Erythroblast (primary cell): ENCODE data around the gene YIPF6.
"Not testable (repeated sequence)": the region's sequence is repeated elsewhere in the genome, so short reads cannot be mapped to it uniquely, and the experiment has no call there.

ENCODE experiments used
- DNase-seq, 2 experiments: peaks; one replicate each; lab custom pipeline; 2025; lab: John Stamatoyannopoulos, UW
- GATA1 ChIP-seq: IDR thresholded peaks from 2 replicates; pipeline ENCODE4 v1.6.1; 2011; ENCODE audit warnings: low read depth, mild to moderate bottlenecking, control low read depth, low read length, moderate library complexity
- POLR2A ChIP-seq: IDR thresholded peaks from 2 replicates; pipeline ENCODE4 v1.6.1; 2011; ENCODE audit warnings: mild to moderate bottlenecking, low read length

YIPF6 gene, protein sequence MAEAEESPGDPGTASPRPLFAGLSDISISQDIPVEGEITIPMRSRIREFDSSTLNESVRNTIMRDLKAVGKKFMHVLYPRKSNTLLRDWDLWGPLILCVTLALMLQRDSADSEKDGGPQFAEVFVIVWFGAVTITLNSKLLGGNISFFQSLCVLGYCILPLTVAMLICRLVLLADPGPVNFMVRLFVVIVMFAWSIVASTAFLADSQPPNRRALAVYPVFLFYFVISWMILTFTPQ

DNA sequence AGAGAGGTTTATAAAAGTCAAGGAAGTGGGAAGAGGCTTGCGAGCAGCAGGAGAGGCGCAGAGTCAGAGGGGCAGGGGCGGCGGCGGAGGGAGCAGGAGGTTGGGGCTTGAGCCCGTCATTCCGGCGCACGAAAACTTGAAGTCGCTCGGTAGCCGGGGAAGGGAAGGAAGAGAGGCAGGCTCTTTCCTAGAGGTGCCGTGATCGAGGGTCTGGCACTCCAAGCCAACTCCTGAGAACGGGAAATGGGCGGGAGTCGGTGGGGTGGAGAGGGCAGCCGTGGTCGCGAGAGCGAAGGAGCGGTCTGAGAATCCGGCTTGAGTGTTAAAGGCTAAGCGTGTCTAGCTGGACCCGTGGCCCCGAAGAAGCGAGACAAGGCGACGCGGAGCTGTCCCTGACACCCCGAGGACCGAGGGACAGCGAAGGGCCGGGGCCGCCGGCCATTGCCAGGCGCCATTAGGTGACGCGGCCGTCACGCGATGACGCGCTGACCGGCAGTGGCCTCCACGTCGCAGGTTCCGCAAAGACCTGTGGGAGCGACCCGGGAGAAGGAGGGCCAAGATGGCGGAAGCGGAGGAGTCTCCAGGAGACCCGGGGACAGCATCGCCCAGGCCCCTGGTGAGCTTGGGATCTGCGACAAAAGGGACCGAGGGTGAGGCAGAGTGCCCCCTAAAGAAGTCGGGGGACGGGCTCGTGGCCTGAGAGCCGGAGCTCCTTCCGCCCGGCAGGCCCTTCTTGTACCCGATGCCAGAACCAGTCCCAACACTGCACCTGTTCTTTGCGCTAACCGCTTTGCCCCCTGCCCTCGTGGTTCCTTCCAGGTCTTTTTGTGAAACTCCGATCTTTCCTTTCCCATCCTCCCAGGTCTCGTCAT lies at the start of gene YIPF6:
TSS of gene YIPF6 (plus strand) at position 544 of the 872 bp plus-strand sequence. CDS start at position 560, 16 bp downstream.
- TF ChIP-seq GATA1 (no peak), POLR2A (peak; percentile 98)
- peak; percentile 86 to 89 for DNase-seq

DNA sequence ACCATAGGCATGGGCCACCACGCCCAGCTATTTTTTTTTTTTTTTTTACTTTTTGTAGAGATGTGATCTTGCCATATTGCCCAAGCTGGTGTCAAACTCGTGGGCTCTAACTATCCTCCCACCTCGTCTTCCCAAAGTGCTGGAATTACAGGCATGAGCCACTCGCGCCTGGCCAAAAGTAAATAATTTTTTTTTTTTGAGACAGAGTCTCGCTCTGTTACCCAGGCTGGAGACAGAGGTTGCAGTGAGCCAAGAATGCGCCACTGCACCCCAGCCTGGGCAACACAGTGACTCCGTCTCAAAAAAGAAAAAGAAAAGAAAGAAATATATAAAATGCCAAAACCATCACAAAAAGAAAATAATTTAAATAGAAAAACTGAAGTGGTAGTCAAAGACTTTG lies 47.1 kb upstream of the YIPF6 start:
- TF ChIP-seq POLR2A (no peak), GATA1 (no peak)
- DNase-seq = no peak

DNA sequence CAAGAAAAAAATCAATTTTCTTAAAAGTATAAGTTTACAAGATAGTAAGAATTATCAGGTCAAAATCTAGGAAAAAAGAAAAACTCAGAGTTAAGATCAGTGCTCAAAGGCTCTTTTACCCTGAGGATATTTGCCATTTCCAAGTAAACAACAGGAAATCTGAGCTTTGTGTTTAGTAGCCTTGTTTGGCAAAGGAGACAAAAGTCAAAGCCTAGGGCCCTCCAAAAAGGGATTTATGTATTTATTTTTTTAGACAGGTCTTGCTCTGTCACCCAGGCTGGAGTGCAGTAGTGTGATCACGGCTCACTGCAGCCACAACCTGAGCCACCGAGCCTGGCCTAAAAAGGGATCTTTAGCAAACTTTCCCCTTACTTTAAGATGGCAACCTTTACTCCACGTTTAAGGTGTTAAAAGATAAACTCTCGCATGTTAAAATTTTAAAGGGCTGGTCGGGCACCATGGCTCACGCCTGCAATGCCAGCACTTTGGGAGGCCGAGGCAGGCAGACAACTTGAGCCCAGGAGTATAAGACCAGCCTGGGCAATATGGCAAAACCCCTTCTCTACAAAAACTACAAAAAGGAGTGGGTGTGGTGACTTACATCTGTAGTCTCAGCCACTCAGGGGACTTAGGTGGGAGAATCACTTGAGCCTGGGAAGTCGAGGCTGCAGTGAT lies 44.2 kb upstream of the YIPF6 start:
- DNase-seq = no peak
- TF ChIP-seq POLR2A (no peak), GATA1 (no peak)

DNA sequence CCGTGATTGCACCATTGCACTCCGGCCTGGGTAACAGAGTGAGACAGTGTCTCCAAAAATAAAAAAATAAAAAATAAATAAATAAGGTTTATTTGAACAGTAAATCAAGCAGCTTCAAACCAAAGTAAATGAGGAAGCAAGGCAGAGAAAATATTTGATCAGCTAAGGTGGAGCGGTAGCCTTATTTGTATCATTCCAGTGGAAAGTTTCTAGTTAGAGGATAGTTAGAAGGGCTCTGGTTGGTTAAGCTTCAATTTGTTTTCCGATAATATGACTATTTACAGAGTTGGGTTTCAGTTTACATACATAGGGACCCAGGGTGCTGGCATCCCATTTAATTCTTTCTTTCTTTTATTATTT lies 43.7 kb upstream of the YIPF6 start:
- TF ChIP-seq GATA1 (no peak), POLR2A (no peak)
- no peak for DNase-seq

DNA sequence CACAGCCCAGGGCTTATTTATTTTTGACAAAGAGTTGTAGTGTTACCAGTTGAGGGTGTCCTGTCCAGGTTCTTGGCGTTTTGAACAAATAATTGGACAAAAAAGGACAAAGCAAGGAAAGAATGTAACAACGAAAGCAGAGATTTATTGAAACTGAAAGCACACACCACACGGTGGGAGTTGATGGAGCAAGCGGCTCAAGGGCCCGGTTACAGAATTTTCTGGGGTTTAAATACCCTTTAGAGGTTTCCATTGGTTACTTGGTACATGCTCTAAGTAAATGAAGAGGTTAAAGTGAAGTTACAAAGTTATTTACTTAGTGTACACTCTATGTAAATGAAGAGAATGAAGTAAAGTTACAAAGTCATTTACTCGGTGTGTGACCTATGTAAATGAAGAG lies 37.8 kb upstream of the YIPF6 start:
- TF ChIP-seq POLR2A = no peak
- TF ChIP-seq GATA1 = no peak
- no peak for DNase-seq

DNA sequence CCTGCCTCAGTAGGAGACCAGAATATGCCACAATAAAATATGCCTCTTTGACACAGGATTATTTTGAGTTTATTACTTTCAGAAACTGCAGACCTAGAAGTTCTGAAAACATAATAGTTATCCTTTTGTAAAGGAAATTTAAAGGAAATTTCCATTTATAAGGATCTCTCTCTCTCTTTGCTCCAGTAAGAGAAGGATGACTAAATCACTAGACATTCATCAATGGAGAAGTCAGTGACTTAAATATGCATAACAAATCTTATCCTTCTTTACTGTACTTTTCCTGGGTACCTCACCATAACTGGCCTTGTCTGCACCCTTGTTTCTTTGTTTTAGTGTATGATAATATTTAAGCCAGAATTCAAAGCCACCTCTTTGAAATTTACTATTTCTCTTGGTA lies 37.3 kb upstream of the YIPF6 start:
- DNase-seq = no peak
- no peak for TF ChIP-seq POLR2A
- TF ChIP-seq GATA1 = no peak

DNA sequence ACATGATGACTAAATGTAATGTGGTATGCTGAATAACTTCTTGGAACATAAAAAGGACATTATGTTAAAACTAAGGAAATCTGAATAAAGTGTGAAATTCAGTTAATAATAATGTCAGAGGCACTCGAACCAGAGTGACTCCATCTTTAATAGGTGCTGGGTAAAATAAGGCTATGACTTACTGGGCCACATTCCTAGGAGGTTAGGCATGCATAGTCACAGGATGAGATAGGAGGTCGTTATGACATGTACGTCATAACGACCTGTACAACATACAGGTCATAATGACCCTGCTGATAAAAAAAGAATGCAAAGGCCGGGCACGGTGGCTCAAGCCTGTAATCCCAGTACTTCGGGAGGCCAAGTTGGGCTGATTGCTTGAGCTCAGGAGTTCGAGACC lies 36.7 kb upstream of the YIPF6 start:
- no peak for DNase-seq
- TF ChIP-seq GATA1 (no peak), POLR2A (no peak)

DNA sequence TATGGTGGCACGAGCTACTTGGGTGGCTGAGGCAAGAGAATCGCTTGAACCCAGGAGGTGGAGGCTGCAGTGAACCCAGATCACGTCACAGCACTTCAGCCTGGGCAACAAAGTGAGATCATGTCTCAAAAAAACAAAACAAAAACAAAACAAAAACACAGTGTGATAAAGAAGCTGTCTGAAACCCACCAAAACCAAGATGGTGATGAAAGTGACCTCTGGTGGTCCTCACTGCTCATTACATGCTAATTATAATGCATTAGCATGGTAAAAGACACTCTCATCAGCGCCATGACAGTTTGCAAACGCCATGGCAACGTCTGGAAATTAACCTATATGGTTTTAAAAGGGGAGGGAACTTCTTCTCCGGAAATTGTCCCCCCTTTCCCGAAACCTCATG lies 36.2 kb upstream of the YIPF6 start:
- TF ChIP-seq GATA1 (no peak), POLR2A (no peak)
- peak; percentile 66 to 71 for DNase-seq

DNA sequence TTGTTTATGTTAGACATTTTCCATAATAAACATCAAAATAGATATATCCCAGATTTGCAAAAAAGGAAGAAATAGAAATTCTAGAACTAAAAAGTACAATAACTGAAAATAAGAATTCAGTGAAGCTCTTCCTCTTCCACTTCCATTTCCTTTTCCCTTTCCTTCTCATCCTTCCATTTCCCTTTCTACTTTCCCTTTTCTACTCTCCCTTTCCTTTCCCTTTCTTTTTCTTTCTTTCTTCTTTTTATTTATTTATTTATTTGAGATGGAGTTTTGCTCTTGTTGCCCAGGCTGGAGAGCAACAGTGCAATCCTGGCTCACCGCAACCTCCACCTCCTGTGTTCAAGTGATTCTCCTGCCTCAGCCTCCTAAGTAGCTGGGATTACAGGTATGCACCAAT lies 35.0 kb upstream of the YIPF6 start:
- TF ChIP-seq GATA1 (no peak), POLR2A (no peak)
- DNase-seq = no peak

DNA sequence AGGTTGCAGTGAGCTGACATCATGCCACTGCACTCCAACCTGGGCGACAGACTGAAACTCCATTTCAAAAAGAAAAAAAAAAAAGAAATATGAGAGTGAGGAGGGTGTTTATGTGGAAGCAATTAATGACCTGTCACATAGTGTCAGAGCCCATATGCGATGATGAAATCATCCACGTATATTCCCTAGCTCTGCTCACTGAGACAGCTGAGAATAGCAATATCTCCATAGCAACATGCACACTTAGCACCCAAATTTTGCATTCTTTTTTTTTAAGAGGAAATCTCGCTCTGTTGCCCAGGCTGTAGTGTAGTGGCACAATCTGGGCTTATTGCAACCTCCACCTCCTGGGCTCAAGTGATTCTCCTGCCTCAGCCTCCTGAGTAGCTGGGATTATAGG lies 34.1 kb upstream of the YIPF6 start:
- TF ChIP-seq POLR2A (no peak), GATA1 (no peak)
- no peak for DNase-seq

DNA sequence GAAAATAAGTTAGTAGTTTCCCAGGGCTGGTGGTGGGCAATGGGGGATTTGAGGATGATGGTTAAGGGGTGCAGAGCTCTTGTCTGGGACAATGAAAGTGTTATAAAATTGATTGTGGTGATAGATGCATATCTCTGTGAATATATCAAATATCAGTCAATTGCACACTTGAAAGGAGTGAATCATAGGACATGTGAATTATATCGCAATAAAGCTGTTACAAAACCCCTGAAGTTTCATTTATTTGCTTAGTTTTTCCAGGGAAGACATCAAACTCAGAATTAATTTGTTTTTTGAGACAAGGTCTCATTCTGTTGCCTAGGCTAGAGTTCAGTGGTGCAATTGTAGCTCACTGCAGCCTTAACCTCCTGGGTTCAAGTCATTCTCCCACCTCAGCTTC lies 17.9 kb upstream of the YIPF6 start:
- TF ChIP-seq POLR2A = no peak
- TF ChIP-seq GATA1 = no peak
- no peak for DNase-seq

DNA sequence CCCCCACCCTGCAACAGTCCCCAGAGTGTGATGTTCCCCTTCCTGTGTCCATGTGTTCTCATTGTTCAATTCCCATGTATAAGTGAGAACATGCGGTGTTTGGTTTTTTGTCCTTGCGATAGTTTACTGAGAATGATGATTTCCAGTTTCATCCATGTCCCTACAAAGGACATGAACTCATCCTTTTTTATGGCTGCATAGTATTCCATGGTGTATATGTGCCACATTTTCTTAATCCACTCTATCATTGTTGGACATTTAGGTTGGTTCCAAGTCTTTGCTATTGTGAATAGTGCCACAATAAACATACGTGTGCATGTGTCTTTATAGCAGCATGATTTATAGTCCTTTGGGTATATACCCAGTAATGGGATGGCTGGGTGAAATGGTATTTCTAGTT lies 12.7 kb upstream of the YIPF6 start:
- not testable (repeated sequence) for DNase-seq

DNA sequence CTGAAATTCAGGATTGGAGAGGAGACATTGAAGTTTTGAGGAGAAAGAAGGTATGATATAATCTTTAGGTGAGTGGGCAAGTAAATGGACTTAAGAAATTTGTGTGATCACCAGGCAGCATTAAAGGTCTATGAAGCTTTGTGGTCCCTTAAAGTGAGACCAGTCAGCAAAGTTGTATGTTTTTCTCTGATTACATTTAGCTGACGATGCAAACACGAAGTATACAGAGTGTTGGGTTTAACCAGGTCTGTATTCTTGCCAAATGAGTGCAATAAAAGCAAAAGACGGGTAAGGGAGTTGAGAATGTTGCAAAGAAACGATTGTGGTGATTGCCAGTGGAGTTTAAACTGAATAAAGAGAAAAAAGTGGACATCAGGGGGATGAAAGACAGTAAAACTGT lies 11.6 kb upstream of the YIPF6 start:
- DNase-seq = no peak
- TF ChIP-seq GATA1 = no peak

DNA sequence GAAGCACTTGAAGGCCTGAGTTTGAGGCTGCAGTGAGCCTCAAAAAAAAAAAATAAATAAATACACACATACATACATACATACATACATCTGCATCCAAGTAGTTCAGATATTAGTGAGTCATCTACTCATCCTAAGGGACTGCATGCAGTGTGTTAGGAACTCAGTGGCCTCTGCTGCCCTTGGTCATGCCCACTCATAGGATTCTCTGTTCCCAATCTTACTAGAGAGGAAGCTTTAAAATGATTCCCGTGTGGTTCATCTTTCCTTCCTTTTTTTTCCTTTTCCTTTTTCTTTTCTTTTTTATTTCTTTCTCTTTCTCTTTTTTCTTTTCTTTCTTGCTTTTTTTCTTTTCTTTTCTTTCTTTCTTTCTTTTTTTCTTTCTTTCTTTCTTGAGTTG lies 10.9 kb upstream of the YIPF6 start:
- no peak for DNase-seq
- TF ChIP-seq GATA1 (no peak), POLR2A (no peak)
